GM21526 (cell line): ENCODE measurements around the gene PIGO.

ENCODE experiments used
- ATAC-seq: cut with Tn5 transposase; IDR thresholded peaks from one replicate; pipeline ENCODE4 v1.9.1; 2021; ENCODE audit warnings: moderate library complexity; ENCODE audit not compliant: unreplicated experiment, low FRiP score

PIGO gene

GRCh38 chr9:35096035-35096849, at the start of gene PIGO:
PIGO (minus strand) TSS chr9:35096591; CDS start chr9:35095565, 1,026 bp downstream.
- ATAC-seq = peak; percentile 80

- ATAC-seq = no peak
Measured at GRCh38 chr9:35142037-35142436, 45.6 kb upstream of the PIGO start.

- ATAC-seq = no peak
Measured at GRCh38 chr9:35140093-35140492, 43.7 kb upstream of the PIGO start.

- ATAC-seq = no peak
Measured at GRCh38 chr9:35136866-35137265, 40.5 kb upstream of the PIGO start.

GRCh38 chr9:35135988-35136387, 39.6 kb upstream of the PIGO start:
- no peak for ATAC-seq

- no peak for ATAC-seq
Measured at GRCh38 chr9:35134920-35135319, 38.5 kb upstream of the PIGO start.

- peak; percentile 44 for ATAC-seq
Measured at GRCh38 chr9:35116898-35117551, 20.6 kb upstream of the PIGO start.

GRCh38 chr9:35116539-35116897, 20.1 kb upstream of the PIGO start:
- peak; percentile 2 for ATAC-seq

GRCh38 chr9:35115680-35116538, 19.5 kb upstream of the PIGO start, which contains the start of gene ATOSB:
ATOSB (minus strand) TSS chr9:35115862; CDS start chr9:35108274, 7,588 bp downstream.
- peak; percentile 58 for ATAC-seq

GRCh38 chr9:35114840-35115628, 18.6 kb upstream of the PIGO start:
- ATAC-seq = no peak

- ATAC-seq = no peak
Measured at GRCh38 chr9:35114113-35114839, 17.9 kb upstream of the PIGO start.

- ATAC-seq = no peak
Measured at GRCh38 chr9:35112257-35113020, 16.0 kb upstream of the PIGO start.

GRCh38 chr9:35111001-35111933, 14.9 kb upstream of the PIGO start:
- ATAC-seq = peak; percentile 69

- no peak for ATAC-seq
Measured at GRCh38 chr9:35110327-35110761, 14.0 kb upstream of the PIGO start.

GRCh38 chr9:35108946-35109575, 12.7 kb upstream of the PIGO start:
- no peak for ATAC-seq

GRCh38 chr9:35108461-35108860, 12.1 kb upstream of the PIGO start:
- ATAC-seq = no peak
